ENCODE measurements around the gene FAM118A.
"Not testable (repeated sequence)": the region's sequence is repeated elsewhere in the genome, so short reads cannot be mapped to it uniquely, and the experiment has no call there.

FAM118A gene

DNA sequence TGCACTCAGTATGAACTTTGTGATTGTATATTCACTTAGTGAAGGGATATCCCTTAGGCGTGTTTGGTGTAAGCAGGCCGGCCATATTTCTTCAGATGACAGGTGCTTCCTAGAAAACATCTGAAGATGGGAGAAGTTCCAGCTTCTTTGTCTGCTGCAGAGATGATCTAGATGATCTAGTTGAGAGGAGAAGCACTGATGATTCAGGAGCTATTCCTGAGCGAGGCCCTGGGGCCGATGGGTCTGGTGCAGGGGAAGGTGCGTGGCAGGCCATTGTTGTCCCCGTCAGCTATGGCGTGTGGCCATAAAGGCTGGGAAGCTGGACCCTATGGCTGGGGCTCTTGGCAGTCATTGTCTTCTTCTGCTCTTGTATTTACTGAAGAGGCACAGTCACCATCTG is 14.0 kb downstream of the FAM118A start:
- peak in 1 of 10 donors; percentile 45 for DNase-seq
- intact Hi-C loops (cut with DNase I): no loop called here

GRCh38 chr22:45324311-45324711 is 14.6 kb downstream of the FAM118A start:
- DNase-seq: peak in 1 of 10 donors; percentile 59
- intact Hi-C loops (cut with DNase I): no loop called here

- intact Hi-C loops (cut with DNase I); DNase-seq: not testable (repeated sequence)
Measured at GRCh38 chr22:45328261-45328660, 18.5 kb downstream of the FAM118A start.

- intact Hi-C loops (cut with DNase I): no loop called here
- DNase-seq: no peak
Measured at GRCh38 chr22:45328822-45329529, 19.2 kb downstream of the FAM118A start.

DNA sequence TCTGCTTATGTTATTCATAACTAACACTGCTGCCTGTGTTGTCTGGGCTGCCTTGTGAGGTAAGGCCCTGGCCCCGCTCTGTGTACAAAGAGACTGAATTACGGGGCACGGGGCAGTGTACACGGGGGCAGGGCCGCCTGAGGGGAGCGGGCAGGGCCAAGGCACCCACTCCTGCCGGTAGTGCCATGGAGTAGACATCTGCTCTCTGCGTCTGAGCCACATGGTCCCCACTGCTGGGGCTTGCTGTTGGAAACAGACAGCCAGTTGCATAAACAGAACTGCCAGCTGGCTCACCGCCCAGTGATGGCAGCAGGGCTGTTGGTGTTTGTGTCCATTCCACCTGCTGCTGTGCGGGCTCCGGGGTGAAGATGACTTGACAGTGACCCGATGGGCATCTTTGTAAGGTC is 19.8 kb downstream of the FAM118A start:
- intact Hi-C loops (cut with DNase I): no loop called here
- DNase-seq: peak; percentile 45 to 94 (median 71)

DNA sequence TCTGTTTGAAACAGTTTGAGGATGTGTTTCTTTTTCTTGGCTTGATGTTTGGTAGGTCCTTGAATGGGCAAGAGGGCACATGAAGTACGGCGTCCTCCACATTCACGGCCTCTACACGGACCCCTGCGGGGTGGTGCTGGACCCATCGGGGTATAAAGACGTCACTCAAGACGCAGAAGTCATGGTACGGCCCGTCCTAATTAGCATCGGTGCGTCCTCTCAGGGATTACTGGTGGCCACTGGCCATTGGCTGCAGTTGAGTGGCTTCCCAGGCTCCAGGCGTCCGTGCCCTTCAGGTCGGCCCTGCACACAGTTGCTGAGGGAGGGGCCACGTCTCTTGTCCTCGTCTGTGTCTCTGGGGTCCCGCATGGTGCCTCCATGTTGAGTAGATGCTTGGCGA is 20.8 kb downstream of the FAM118A start:
- no peak for DNase-seq
- intact Hi-C loops (cut with DNase I): no loop called here

GRCh38 chr22:45331486-45331885 is 21.8 kb downstream of the FAM118A start:
- DNase-seq: no peak

GRCh38 chr22:45332001-45332400 is 22.3 kb downstream of the FAM118A start:
- peak in 1 of 10 donors; percentile 71 for DNase-seq
- intact Hi-C loops (cut with DNase I): no loop called here

More at GRCh38 chr22:45331486-45331885, 21.8 kb downstream of the FAM118A start:
- intact Hi-C loops (cut with DNase I): no loop called here

- intact Hi-C loops (cut with DNase I): no loop called here
- no peak for DNase-seq
Measured at GRCh38 chr22:45334068-45334467, 24.3 kb downstream of the FAM118A start.

DNA sequence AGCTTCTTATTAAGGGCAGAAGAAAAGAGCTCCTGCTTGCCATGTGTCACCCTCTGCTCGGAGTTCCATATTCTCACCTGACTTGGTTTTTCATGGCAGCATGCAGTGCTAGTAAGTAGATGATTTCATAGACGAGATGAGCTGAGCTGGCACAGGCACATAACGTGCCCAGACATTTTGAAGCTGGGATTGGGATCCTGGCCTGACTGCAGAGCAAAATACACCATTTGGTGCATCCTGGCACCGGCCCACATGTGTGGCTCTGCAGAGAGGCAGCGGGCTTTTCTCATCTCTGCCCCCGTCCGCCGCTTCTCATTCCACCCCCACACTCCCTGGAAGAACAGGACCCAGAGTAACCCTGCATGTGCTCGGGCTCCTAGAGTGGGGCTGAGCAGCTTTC is 24.8 kb downstream of the FAM118A start:
- intact Hi-C loops (cut with DNase I): no loop called here
- peak in 9 of 10 donors; percentile 30 to 95 (median 75) for DNase-seq

GRCh38 chr22:45335021-45335818 is 25.5 kb downstream of the FAM118A start:
- intact Hi-C loops (cut with DNase I): no loop called here
- DNase-seq: peak in 8 of 10 donors; percentile 38 to 92 (median 52)

GRCh38 chr22:45335854-45336522 is 26.3 kb downstream of the FAM118A start:
- intact Hi-C loops (cut with DNase I): no loop called here
- peak in 1 of 10 donors; percentile 53 for DNase-seq

- intact Hi-C loops (cut with DNase I): no loop called here
- peak in 7 of 10 donors; percentile 23 to 87 (median 50) for DNase-seq
Measured at GRCh38 chr22:45336971-45337431, 27.3 kb downstream of the FAM118A start.

GRCh38 chr22:45337536-45337935 is 27.8 kb downstream of the FAM118A start:
- intact Hi-C loops (cut with DNase I): no loop called here
- peak in 1 of 10 donors; percentile 60 for DNase-seq

DNA sequence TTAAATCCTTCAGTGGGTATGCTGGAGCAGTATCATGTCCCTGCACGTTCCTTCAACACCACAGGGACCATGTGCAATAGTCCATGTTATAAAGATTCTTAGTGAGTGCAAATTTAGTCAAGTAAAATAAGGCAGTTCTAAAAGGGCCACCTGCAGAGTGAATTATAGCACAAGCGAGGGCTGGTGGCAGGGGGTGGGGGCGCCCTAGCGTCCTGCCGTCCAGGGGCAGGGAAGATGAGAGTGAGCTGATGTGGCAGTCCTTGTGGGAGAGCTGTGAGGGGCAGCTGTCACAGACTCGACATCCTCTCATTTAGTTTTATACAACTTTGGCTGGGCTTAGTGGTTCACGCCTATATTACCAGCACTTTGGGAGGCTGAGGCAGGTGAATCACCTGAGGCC is 29.1 kb downstream of the FAM118A start:
- intact Hi-C loops (cut with DNase I): no loop called here
- DNase-seq: peak in 1 of 10 donors; percentile 57

GRCh38 chr22:45340323-45340722 is 30.6 kb downstream of the FAM118A start:
- no peak for DNase-seq
- intact Hi-C loops (cut with DNase I): no loop called here

DNA sequence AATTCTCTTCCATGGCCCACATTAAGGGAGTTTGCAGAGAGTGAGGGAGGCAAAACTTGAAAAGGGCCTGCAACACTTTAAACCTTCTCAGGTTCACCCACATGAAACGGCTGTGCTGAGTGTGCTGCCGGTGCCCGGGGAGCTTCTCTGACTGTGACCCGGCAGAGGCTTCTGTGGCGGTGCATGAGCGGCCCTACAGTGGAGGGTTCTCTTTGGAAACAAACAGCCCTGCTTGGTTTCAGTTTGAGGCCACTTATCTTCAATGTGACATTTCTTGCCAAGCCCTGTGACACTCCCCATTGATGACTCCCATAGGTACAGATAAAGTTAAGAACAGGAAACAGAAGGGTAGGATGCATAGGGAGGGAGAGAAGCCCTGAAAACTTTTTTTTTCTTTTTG is 31.8 kb downstream of the FAM118A start:
- DNase-seq: no peak
- intact Hi-C loops (cut with DNase I): no loop called here

- no peak for DNase-seq
- intact Hi-C loops (cut with DNase I): no loop called here
Measured at GRCh38 chr22:45343143-45343542, 33.4 kb downstream of the FAM118A start.

- intact Hi-C loops (cut with DNase I): no loop called here
- DNase-seq: no peak
Measured at GRCh38 chr22:45344334-45344733, 34.6 kb downstream of the FAM118A start.

GRCh38 chr22:45349916-45350315 is 40.2 kb downstream of the FAM118A start:
- DNase-seq: no peak
- intact Hi-C loops (cut with DNase I): no loop called here

- DNase-seq: no peak
- intact Hi-C loops (cut with DNase I): no loop called here
Measured at GRCh38 chr22:45351956-45352355, 42.2 kb downstream of the FAM118A start.
